Measurements from ENCODE around the gene RAPGEF2.
"Not testable (repeated sequence)": the region's sequence is repeated elsewhere in the genome, so short reads cannot be mapped to it uniquely, and the experiment has no call there.

RAPGEF2 gene

GRCh38 chr4:159283696-159284095 is 180.8 kb downstream of the RAPGEF2 start:
- DNase-seq = peak; percentile 37

- DNase-seq = no peak
These were observed 181.2 kb downstream of the RAPGEF2 start for GRCh38 chr4:159284113-159284512.

GRCh38 chr4:159284733-159285132 is 181.9 kb downstream of the RAPGEF2 start:
- no peak for DNase-seq

GRCh38 chr4:159287767-159288166 is 184.9 kb downstream of the RAPGEF2 start:
- no peak for DNase-seq

- DNase-seq = no peak
These were observed 186.8 kb downstream of the RAPGEF2 start for GRCh38 chr4:159289682-159290081.

- no peak for DNase-seq
These were observed 187.6 kb downstream of the RAPGEF2 start for GRCh38 chr4:159290321-159291030.

- DNase-seq = no peak
These were observed 188.3 kb downstream of the RAPGEF2 start for GRCh38 chr4:159291176-159291575.

GRCh38 chr4:159292137-159292896 is 189.4 kb downstream of the RAPGEF2 start:
- DNase-seq = no peak

- DNase-seq = peak; percentile 48
These were observed 191.1 kb downstream of the RAPGEF2 start for GRCh38 chr4:159293811-159294515.

GRCh38 chr4:159296061-159296460 is 193.2 kb downstream of the RAPGEF2 start:
- DNase-seq = peak; percentile 50

GRCh38 chr4:159297091-159297490 is 194.2 kb downstream of the RAPGEF2 start:
- no peak for DNase-seq

GRCh38 chr4:159298502-159298901 is 195.6 kb downstream of the RAPGEF2 start:
- no peak for DNase-seq

- no peak for DNase-seq
These were observed 200.6 kb downstream of the RAPGEF2 start for GRCh38 chr4:159303435-159303834.

- DNase-seq = no peak
These were observed 202.2 kb downstream of the RAPGEF2 start for GRCh38 chr4:159305129-159305528.

- no peak for DNase-seq
These were observed 205.1 kb downstream of the RAPGEF2 start for GRCh38 chr4:159307929-159308328.

GRCh38 chr4:159308566-159309340 is 205.9 kb downstream of the RAPGEF2 start:
- no peak for DNase-seq

- no peak for DNase-seq
These were observed 209.4 kb downstream of the RAPGEF2 start for GRCh38 chr4:159312236-159312635.

- DNase-seq = not testable (repeated sequence)
These were observed 213.0 kb downstream of the RAPGEF2 start for GRCh38 chr4:159315879-159316278.

- DNase-seq = no peak
These were observed 214.3 kb downstream of the RAPGEF2 start for GRCh38 chr4:159317203-159317602.

GRCh38 chr4:159319027-159319426 is 216.1 kb downstream of the RAPGEF2 start:
- no peak for DNase-seq

GRCh38 chr4:159326480-159326879 is 223.6 kb downstream of the RAPGEF2 start:
- no peak for DNase-seq

- no peak for DNase-seq
These were observed 225.9 kb downstream of the RAPGEF2 start for GRCh38 chr4:159328766-159329165.

- DNase-seq = no peak
These were observed 231.6 kb downstream of the RAPGEF2 start for GRCh38 chr4:159334461-159334860.

Data from suppressor macrophage treated with lipopolysaccharide for 4 hours (primary cell).